ENCODE results near the gene USF2.

- TF ChIP-seq, protein P1, sequence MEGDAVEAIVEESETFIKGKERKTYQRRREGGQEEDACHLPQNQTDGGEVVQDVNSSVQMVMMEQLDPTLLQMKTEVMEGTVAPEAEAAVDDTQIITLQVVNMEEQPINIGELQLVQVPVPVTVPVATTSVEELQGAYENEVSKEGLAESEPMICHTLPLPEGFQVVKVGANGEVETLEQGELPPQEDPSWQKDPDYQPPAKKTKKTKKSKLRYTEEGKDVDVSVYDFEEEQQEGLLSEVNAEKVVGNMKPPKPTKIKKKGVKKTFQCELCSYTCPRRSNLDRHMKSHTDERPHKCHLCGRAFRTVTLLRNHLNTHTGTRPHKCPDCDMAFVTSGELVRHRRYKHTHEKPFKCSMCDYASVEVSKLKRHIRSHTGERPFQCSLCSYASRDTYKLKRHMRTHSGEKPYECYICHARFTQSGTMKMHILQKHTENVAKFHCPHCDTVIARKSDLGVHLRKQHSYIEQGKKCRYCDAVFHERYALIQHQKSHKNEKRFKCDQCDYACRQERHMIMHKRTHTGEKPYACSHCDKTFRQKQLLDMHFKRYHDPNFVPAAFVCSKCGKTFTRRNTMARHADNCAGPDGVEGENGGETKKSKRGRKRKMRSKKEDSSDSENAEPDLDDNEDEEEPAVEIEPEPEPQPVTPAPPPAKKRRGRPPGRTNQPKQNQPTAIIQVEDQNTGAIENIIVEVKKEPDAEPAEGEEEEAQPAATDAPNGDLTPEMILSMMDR (optimal IDR thresholded peaks at IDR 0.05 in 1 of 3, IDR thresholded peaks at IDR 0.05 in 1 of 3, conservative IDR thresholded peaks at IDR 0.05 in 1 of 3; ENCODE audit: extremely low read depth in 1 of 3, insufficient read depth in 2 of 3, low read length in 3 of 3), result no peak
- no peak for TF ChIP-seq EZH2 (IDR thresholded peaks at IDR 0.05; ENCODE audit: low read length)
Measured at GRCh38 chr19:35300339-35300649, 31.5 kb downstream of the USF2 start.

Data from keratinocyte (primary cell).